HG03354 (cell line): ENCODE data around the gene RPUSD1.

Source experiments
- ATAC-seq: cut with Tn5 transposase; IDR thresholded peaks from one replicate; pipeline ENCODE4 v1.9.1; 2021; ENCODE audit warnings: mild to moderate bottlenecking; ENCODE audit not compliant: unreplicated experiment, poor library complexity, severe bottlenecking

Gene RPUSD1

GRCh38 chr16:769934-770333 lies 18.2 kb downstream of the RPUSD1 start:
- ATAC-seq = no peak

- ATAC-seq = no peak
These were observed 18.9 kb downstream of the RPUSD1 start for GRCh38 chr16:769184-769784.

GRCh38 chr16:768428-768827 lies 19.8 kb downstream of the RPUSD1 start:
- ATAC-seq = no peak

- no peak for ATAC-seq
These were observed 20.4 kb downstream of the RPUSD1 start for GRCh38 chr16:767743-768235.

- ATAC-seq = no peak
These were observed 21.2 kb downstream of the RPUSD1 start for GRCh38 chr16:766820-767640.

- no peak for ATAC-seq
These were observed 22.0 kb downstream of the RPUSD1 start for GRCh38 chr16:766008-766819.

- no peak for ATAC-seq
These were observed 22.7 kb downstream of the RPUSD1 start for GRCh38 chr16:765488-765865.

GRCh38 chr16:764848-765487 lies 23.2 kb downstream of the RPUSD1 start:
- ATAC-seq = no peak

GRCh38 chr16:764184-764750 lies 23.9 kb downstream of the RPUSD1 start:
- no peak for ATAC-seq

GRCh38 chr16:763369-764183 lies 24.6 kb downstream of the RPUSD1 start:
- ATAC-seq = no peak

- no peak for ATAC-seq
These were observed 25.4 kb downstream of the RPUSD1 start for GRCh38 chr16:762595-763268.

GRCh38 chr16:761625-762513 lies 26.3 kb downstream of the RPUSD1 start:
- no peak for ATAC-seq

GRCh38 chr16:760545-761343 lies 27.4 kb downstream of the RPUSD1 start, which contains the start of gene MSLN:
Gene MSLN (plus strand): TSS chr16:760734. CDS start chr16:762681, 1,947 bp downstream.
- ATAC-seq = no peak

GRCh38 chr16:760065-760464 lies 28.1 kb downstream of the RPUSD1 start:
- no peak for ATAC-seq

- no peak for ATAC-seq
These were observed 28.9 kb downstream of the RPUSD1 start for GRCh38 chr16:759110-759910.

GRCh38 chr16:756428-756827 lies 31.8 kb downstream of the RPUSD1 start:
- no peak for ATAC-seq
